NB4 (cell line): ENCODE results near the gene HYI.

Experiments used
- CTCF ChIP-seq: IDR thresholded peaks from one replicate; pipeline ENCODE4 v1.5.1; 2012; ENCODE audit warnings: low read depth, low read length
- MAX ChIP-seq: IDR thresholded peaks from 2 replicates; pipeline ENCODE4 v1.6.1; 2011; ENCODE audit warnings: low read depth, low read length
- MYC ChIP-seq: IDR thresholded peaks from 2 replicates; pipeline ENCODE4 v1.6.1; 2011; ENCODE audit warnings: low read depth, low read length
- POLR2A ChIP-seq: IDR thresholded peaks from 2 replicates; pipeline ENCODE4 v1.6.1; 2011; ENCODE audit warnings: mild to moderate bottlenecking; ENCODE audit not compliant: insufficient read length; ENCODE audit errors: extremely low read depth

- TF ChIP-seq MAX (no peak), CTCF (no peak), POLR2A (no peak), MYC (no peak)
These were observed 15.7 kb downstream of the HYI start for GRCh38 chr1:43438006-43438405.
